HG03432 (cell line): ENCODE measurements around the gene ERI3.

Source experiments
- ATAC-seq: cut with Tn5 transposase; IDR thresholded peaks from one replicate; pipeline ENCODE4 v1.9.1; 2021; ENCODE audit warnings: mild to moderate bottlenecking, moderate library complexity; ENCODE audit not compliant: unreplicated experiment

The ERI3 gene

GRCh38 chr1:44318097-44319088 lies 36.7 kb downstream of the ERI3 start:
- ATAC-seq = no peak

GRCh38 chr1:44316231-44316759 lies 38.8 kb downstream of the ERI3 start:
- no peak for ATAC-seq

GRCh38 chr1:44315521-44315920 lies 39.5 kb downstream of the ERI3 start:
- no peak for ATAC-seq

GRCh38 chr1:44314452-44314851 lies 40.6 kb downstream of the ERI3 start:
- no peak for ATAC-seq

- no peak for ATAC-seq
Observed at GRCh38 chr1:44313265-44313918, 41.7 kb downstream of the ERI3 start.

GRCh38 chr1:44312399-44313196 lies 42.5 kb downstream of the ERI3 start:
- no peak for ATAC-seq

- ATAC-seq = no peak
Observed at GRCh38 chr1:44310006-44310405, 45.1 kb downstream of the ERI3 start.

- ATAC-seq = no peak
Observed at GRCh38 chr1:44305962-44306422, 49.1 kb downstream of the ERI3 start.

GRCh38 chr1:44303532-44303931 lies 51.5 kb downstream of the ERI3 start:
- ATAC-seq = no peak

- ATAC-seq = no peak
Observed at GRCh38 chr1:44302541-44302940, 52.5 kb downstream of the ERI3 start.

GRCh38 chr1:44301442-44301841 lies 53.6 kb downstream of the ERI3 start:
- ATAC-seq = no peak

GRCh38 chr1:44300852-44301251 lies 54.2 kb downstream of the ERI3 start:
- no peak for ATAC-seq

- no peak for ATAC-seq
Observed at GRCh38 chr1:44297695-44298400, 57.2 kb downstream of the ERI3 start.

- ATAC-seq = no peak
Observed at GRCh38 chr1:44296806-44297205, 58.3 kb downstream of the ERI3 start.

GRCh38 chr1:44296086-44296485 lies 59.0 kb downstream of the ERI3 start:
- ATAC-seq = no peak

GRCh38 chr1:44294588-44295007 lies 60.5 kb downstream of the ERI3 start:
- ATAC-seq = no peak

- no peak for ATAC-seq
Observed at GRCh38 chr1:44293761-44294315, 61.2 kb downstream of the ERI3 start.

GRCh38 chr1:44292651-44293050 lies 62.4 kb downstream of the ERI3 start:
- no peak for ATAC-seq

- no peak for ATAC-seq
Observed at GRCh38 chr1:44290250-44291094, 64.6 kb downstream of the ERI3 start.
